HEK293 (cell line): ENCODE results near the gene GALNT2.

Experiments used
- BCL11B ChIP-seq: fragments of 450-650 bp; formaldehyde crosslinking; IDR thresholded peaks from 2 replicates; pipeline ENCODE4 v1.5.1; 2016; ENCODE audit warnings: low read depth, missing biosample characterization, missing genetic modification characterization
- KLF1 ChIP-seq: fragments of 450-650 bp; formaldehyde crosslinking; IDR thresholded peaks from 2 replicates; pipeline ENCODE4 v1.5.1; 2016; ENCODE audit warnings: missing biosample characterization, missing genetic modification characterization
- TRIM28 ChIP-seq: IDR thresholded peaks from 2 replicates; pipeline ENCODE4 v1.6.1; 2011; ENCODE audit warnings: low read length, control low read depth, borderline replicate concordance
- ZEB2 ChIP-seq: fragments of 450-650 bp; formaldehyde crosslinking; IDR thresholded peaks from 2 replicates; pipeline ENCODE4 v1.5.1; 2016; ENCODE audit warnings: missing biosample characterization, missing genetic modification characterization
- ZFP69B ChIP-seq: fragments of 450-650 bp; formaldehyde crosslinking; IDR thresholded peaks from 2 replicates; pipeline ENCODE4 v1.5.1; 2016; ENCODE audit warnings: missing biosample characterization, missing genetic modification characterization
- ZNF114 ChIP-seq: fragments of 450-650 bp; formaldehyde crosslinking; IDR thresholded peaks from 2 replicates; pipeline ENCODE4 v1.5.0; 2017; ENCODE audit warnings: missing biosample characterization, missing genetic modification characterization
- ZNF155 ChIP-seq: fragments of 450-650 bp; formaldehyde crosslinking; IDR thresholded peaks from 2 replicates; pipeline ENCODE4 v1.5.1; 2016; ENCODE audit warnings: missing biosample characterization, missing genetic modification characterization
- ZNF184 ChIP-seq: fragments of 450-650 bp; IDR thresholded peaks from 2 replicates; pipeline ENCODE4 v1.5.1; 2018; ENCODE audit warnings: missing biosample characterization, mild to moderate bottlenecking, missing genetic modification characterization
- ZNF211 ChIP-seq: fragments of 450-650 bp; formaldehyde crosslinking; IDR thresholded peaks from 2 replicates; pipeline ENCODE4 v1.5.1; 2016; ENCODE audit warnings: low read depth, missing biosample characterization, missing genetic modification characterization
- ZNF239 ChIP-seq: fragments of 450-650 bp; formaldehyde crosslinking; IDR thresholded peaks from 2 replicates; pipeline ENCODE4 v1.5.1; 2016; ENCODE audit warnings: missing biosample characterization, missing genetic modification characterization
- ZNF274 ChIP-seq, 2 experiments: fragments of 200-500 bp in 1 of 2; fragments of 450-650 bp in 1 of 2; sonication (Bioruptor generic) in 1 of 2; formaldehyde crosslinking in 1 of 2; IDR thresholded peaks; 2 replicates each; pipeline versions ENCODE4 v1.5.1 to v1.6.1; 2014 to 2016; ENCODE audit warnings: borderline replicate concordance in 1 of 2, inconsistent platforms in 1 of 2, low read length in 1 of 2, missing biosample characterization in 1 of 2, missing genetic modification characterization in 1 of 2
- ZNF292 ChIP-seq: fragments of 450-650 bp; formaldehyde crosslinking; IDR thresholded peaks from 2 replicates; pipeline ENCODE4 v1.5.1; 2016; ENCODE audit warnings: low read depth, missing biosample characterization, missing genetic modification characterization, borderline replicate concordance
- ZNF302 ChIP-seq: fragments of 450-650 bp; formaldehyde crosslinking; IDR thresholded peaks from 2 replicates; pipeline ENCODE4 v1.5.1; 2016; ENCODE audit warnings: missing biosample characterization, missing genetic modification characterization, low read depth
- ZNF366 ChIP-seq: fragments of 450-650 bp; formaldehyde crosslinking; conservative IDR thresholded peaks from 2 replicates; pipeline ENCODE4 v1.5.1; 2016; ENCODE audit warnings: missing biosample characterization, missing genetic modification characterization
- ZNF473 ChIP-seq: fragments of 450-650 bp; formaldehyde crosslinking; IDR thresholded peaks from 2 replicates; pipeline ENCODE4 v1.5.1; 2017; ENCODE audit warnings: missing biosample characterization, missing genetic modification characterization
- ZNF549 ChIP-seq: fragments of 450-650 bp; IDR thresholded peaks from 2 replicates; pipeline ENCODE4 v1.5.1; 2018; ENCODE audit warnings: missing biosample characterization, missing genetic modification characterization, mild to moderate bottlenecking, inconsistent platforms, moderate library complexity
- ZNF585B ChIP-seq: fragments of 450-650 bp; formaldehyde crosslinking; IDR thresholded peaks from 2 replicates; pipeline ENCODE4 v1.5.1; 2016; ENCODE audit warnings: missing biosample characterization, missing genetic modification characterization
- ZNF600 ChIP-seq: fragments of 450-650 bp; formaldehyde crosslinking; IDR thresholded peaks from 2 replicates; pipeline ENCODE4 v1.5.1; 2016; ENCODE audit warnings: missing biosample characterization, missing genetic modification characterization
- ZNF629 ChIP-seq: fragments of 450-650 bp; formaldehyde crosslinking; IDR thresholded peaks from 2 replicates; pipeline ENCODE4 v1.5.1; 2017; ENCODE audit warnings: missing biosample characterization, missing genetic modification characterization
- ZNF654 ChIP-seq: fragments of 450-650 bp; formaldehyde crosslinking; IDR thresholded peaks from 2 replicates; pipeline ENCODE4 v1.5.1; 2016; ENCODE audit warnings: low read depth, missing biosample characterization, missing genetic modification characterization
- ZNF670 ChIP-seq: fragments of 450-650 bp; formaldehyde crosslinking; IDR thresholded peaks from 2 replicates; pipeline ENCODE4 v1.5.1; 2016; ENCODE audit warnings: missing biosample characterization, missing genetic modification characterization, low read depth
- ZNF776 ChIP-seq: fragments of 450-650 bp; formaldehyde crosslinking; IDR thresholded peaks from 2 replicates; pipeline ENCODE4 v1.5.0; 2017; ENCODE audit warnings: missing biosample characterization, missing genetic modification characterization, borderline replicate concordance
- ZNF830 ChIP-seq: fragments of 450-650 bp; IDR thresholded peaks from 2 replicates; pipeline ENCODE4 v1.5.0; 2018; ENCODE audit warnings: missing biosample characterization, missing genetic modification characterization, low read depth, mild to moderate bottlenecking, moderate library complexity
- TF ChIP-seq, protein P1 (sequence below): fragments of 450-650 bp; formaldehyde crosslinking; IDR thresholded peaks from 2 replicates; pipeline ENCODE4 v1.5.1; 2016; ENCODE audit warnings: missing biosample characterization, missing genetic modification characterization
- TF ChIP-seq, protein P2 (sequence below): fragments of 450-650 bp; formaldehyde crosslinking; IDR thresholded peaks from 2 replicates; pipeline ENCODE4 v1.5.1; 2016; ENCODE audit warnings: missing biosample characterization, missing genetic modification characterization
- TF ChIP-seq, protein P3 (sequence below): fragments of 450-650 bp; formaldehyde crosslinking; IDR thresholded peaks from 2 replicates; pipeline ENCODE4 v1.5.1; 2016; ENCODE audit warnings: missing biosample characterization, missing genetic modification characterization
- TF ChIP-seq, protein P4 (sequence below): fragments of 450-650 bp; formaldehyde crosslinking; IDR thresholded peaks from 2 replicates; pipeline ENCODE4 v1.5.1; 2016; ENCODE audit warnings: missing biosample characterization, missing genetic modification characterization
- TF ChIP-seq, protein P5 (sequence below): fragments of 450-650 bp; formaldehyde crosslinking; IDR thresholded peaks from 2 replicates; pipeline ENCODE4 v1.5.1; 2017; ENCODE audit warnings: missing biosample characterization, missing genetic modification characterization
- TF ChIP-seq, protein P6 (sequence below): fragments of 450-650 bp; formaldehyde crosslinking; IDR thresholded peaks from 2 replicates; pipeline ENCODE4 v1.5.1; 2016; ENCODE audit warnings: missing biosample characterization, missing genetic modification characterization
- TF ChIP-seq, protein P7 (sequence below): fragments of 450-650 bp; IDR thresholded peaks from 2 replicates; pipeline ENCODE4 v1.5.1; 2018; ENCODE audit warnings: missing biosample characterization, mild to moderate bottlenecking, missing genetic modification characterization

GALNT2 gene

DNA sequence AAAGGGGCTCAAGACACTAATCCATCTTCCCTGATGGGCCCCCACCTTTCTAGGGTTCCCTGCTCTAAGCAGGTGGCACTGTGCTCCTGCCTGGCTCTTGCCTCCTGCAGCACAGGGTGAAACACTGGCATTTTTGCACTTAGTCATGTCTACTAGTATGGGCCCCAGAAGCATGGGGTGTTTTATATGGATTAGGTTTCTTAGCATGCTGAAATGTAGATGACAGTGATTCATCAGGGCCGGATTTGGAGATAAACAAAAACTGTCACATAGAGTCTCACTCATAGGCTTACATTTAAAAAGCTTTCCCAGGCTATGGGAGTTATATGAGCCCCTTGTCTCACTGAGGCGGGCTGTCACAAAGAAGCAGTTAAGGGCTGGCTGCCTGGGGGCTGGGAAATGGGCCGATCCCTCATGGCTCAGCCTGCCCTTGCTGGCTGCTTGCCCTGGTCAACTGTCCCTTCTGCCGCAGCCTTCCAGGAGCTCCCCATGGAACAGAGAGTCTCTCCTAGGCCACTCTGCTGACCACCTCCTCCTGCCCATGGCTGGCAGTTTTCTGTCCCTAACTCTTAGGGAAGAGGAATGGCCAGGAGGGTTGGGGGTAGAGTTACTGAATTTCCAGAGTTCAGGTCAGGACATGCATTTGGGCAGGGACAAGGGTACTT lies 6.5 kb downstream of the GALNT2 start (continued):
- TF ChIP-seq, protein P1, sequence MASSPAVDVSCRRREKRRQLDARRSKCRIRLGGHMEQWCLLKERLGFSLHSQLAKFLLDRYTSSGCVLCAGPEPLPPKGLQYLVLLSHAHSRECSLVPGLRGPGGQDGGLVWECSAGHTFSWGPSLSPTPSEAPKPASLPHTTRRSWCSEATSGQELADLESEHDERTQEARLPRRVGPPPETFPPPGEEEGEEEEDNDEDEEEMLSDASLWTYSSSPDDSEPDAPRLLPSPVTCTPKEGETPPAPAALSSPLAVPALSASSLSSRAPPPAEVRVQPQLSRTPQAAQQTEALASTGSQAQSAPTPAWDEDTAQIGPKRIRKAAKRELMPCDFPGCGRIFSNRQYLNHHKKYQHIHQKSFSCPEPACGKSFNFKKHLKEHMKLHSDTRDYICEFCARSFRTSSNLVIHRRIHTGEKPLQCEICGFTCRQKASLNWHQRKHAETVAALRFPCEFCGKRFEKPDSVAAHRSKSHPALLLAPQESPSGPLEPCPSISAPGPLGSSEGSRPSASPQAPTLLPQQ (tag by site-specific recombination), result peak; percentile 97
- peak; percentile 57 for TF ChIP-seq ZNF629 (tag by site-specific recombination)
- TF ChIP-seq ZNF830 (tag by site-specific recombination), result no peak
- no peak for TF ChIP-seq ZNF302 (tag by site-specific recombination)
- no peak for TF ChIP-seq ZNF114 (tag by site-specific recombination)
- TF ChIP-seq ZNF549 (tag by site-specific recombination), result no peak
- no peak for TF ChIP-seq BCL11B
- no peak for TF ChIP-seq TRIM28
- TF ChIP-seq ZNF585B (tag by site-specific recombination), result no peak
- peak; percentile 76 for TF ChIP-seq ZNF600 (tag by site-specific recombination)
- TF ChIP-seq ZNF670 (tag by site-specific recombination), result no peak
- TF ChIP-seq ZFP69B (tag by site-specific recombination), result peak; percentile 95
- no peak for TF ChIP-seq KLF1 (tag by site-specific recombination)
- TF ChIP-seq ZNF366, result no peak
- no peak for TF ChIP-seq ZNF274 (IDR thresholded peaks at IDR 0.05; ENCODE audit: low read length)
- TF ChIP-seq ZNF274 (tag by site-specific recombination; IDR thresholded peaks at IDR 0.05; ENCODE audit: borderline replicate concordance), result no peak
- TF ChIP-seq ZNF239, result no peak
- TF ChIP-seq, protein P2, sequence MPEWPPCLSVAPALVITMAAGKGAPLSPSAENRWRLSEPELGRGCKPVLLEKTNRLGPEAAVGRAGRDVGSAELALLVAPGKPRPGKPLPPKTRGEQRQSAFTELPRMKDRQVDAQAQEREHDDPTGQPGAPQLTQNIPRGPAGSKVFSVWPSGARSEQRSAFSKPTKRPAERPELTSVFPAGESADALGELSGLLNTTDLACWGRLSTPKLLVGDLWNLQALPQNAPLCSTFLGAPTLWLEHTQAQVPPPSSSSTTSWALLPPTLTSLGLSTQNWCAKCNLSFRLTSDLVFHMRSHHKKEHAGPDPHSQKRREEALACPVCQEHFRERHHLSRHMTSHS, result no peak
- no peak for TF ChIP-seq ZNF155 (tag by site-specific recombination)
- TF ChIP-seq, protein P3, sequence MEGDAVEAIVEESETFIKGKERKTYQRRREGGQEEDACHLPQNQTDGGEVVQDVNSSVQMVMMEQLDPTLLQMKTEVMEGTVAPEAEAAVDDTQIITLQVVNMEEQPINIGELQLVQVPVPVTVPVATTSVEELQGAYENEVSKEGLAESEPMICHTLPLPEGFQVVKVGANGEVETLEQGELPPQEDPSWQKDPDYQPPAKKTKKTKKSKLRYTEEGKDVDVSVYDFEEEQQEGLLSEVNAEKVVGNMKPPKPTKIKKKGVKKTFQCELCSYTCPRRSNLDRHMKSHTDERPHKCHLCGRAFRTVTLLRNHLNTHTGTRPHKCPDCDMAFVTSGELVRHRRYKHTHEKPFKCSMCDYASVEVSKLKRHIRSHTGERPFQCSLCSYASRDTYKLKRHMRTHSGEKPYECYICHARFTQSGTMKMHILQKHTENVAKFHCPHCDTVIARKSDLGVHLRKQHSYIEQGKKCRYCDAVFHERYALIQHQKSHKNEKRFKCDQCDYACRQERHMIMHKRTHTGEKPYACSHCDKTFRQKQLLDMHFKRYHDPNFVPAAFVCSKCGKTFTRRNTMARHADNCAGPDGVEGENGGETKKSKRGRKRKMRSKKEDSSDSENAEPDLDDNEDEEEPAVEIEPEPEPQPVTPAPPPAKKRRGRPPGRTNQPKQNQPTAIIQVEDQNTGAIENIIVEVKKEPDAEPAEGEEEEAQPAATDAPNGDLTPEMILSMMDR (tag by site-specific recombination), result no peak
- TF ChIP-seq ZNF292, result no peak
- no peak for TF ChIP-seq ZNF776 (tag by site-specific recombination)
- TF ChIP-seq ZNF184, result no peak
- TF ChIP-seq, protein P4, sequence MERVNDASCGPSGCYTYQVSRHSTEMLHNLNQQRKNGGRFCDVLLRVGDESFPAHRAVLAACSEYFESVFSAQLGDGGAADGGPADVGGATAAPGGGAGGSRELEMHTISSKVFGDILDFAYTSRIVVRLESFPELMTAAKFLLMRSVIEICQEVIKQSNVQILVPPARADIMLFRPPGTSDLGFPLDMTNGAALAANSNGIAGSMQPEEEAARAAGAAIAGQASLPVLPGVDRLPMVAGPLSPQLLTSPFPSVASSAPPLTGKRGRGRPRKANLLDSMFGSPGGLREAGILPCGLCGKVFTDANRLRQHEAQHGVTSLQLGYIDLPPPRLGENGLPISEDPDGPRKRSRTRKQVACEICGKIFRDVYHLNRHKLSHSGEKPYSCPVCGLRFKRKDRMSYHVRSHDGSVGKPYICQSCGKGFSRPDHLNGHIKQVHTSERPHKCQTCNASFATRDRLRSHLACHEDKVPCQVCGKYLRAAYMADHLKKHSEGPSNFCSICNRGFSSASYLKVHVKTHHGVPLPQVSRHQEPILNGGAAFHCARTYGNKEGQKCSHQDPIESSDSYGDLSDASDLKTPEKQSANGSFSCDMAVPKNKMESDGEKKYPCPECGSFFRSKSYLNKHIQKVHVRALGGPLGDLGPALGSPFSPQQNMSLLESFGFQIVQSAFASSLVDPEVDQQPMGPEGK, result peak; percentile 55
- TF ChIP-seq, protein P5, sequence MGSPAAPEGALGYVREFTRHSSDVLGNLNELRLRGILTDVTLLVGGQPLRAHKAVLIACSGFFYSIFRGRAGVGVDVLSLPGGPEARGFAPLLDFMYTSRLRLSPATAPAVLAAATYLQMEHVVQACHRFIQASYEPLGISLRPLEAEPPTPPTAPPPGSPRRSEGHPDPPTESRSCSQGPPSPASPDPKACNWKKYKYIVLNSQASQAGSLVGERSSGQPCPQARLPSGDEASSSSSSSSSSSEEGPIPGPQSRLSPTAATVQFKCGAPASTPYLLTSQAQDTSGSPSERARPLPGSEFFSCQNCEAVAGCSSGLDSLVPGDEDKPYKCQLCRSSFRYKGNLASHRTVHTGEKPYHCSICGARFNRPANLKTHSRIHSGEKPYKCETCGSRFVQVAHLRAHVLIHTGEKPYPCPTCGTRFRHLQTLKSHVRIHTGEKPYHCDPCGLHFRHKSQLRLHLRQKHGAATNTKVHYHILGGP (tag by site-specific recombination), result no peak
- TF ChIP-seq, protein P6, sequence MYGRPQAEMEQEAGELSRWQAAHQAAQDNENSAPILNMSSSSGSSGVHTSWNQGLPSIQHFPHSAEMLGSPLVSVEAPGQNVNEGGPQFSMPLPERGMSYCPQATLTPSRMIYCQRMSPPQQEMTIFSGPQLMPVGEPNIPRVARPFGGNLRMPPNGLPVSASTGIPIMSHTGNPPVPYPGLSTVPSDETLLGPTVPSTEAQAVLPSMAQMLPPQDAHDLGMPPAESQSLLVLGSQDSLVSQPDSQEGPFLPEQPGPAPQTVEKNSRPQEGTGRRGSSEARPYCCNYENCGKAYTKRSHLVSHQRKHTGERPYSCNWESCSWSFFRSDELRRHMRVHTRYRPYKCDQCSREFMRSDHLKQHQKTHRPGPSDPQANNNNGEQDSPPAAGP, result peak; percentile 56; the same call in 1 of the 2 replicates
- TF ChIP-seq ZNF211, result no peak
- no peak for TF ChIP-seq ZNF654 (tag by site-specific recombination)
- TF ChIP-seq ZNF473 (tag by site-specific recombination), result no peak
- peak; percentile 89; the same call in 1 of the 2 replicates for TF ChIP-seq ZEB2
- TF ChIP-seq, protein P7, sequence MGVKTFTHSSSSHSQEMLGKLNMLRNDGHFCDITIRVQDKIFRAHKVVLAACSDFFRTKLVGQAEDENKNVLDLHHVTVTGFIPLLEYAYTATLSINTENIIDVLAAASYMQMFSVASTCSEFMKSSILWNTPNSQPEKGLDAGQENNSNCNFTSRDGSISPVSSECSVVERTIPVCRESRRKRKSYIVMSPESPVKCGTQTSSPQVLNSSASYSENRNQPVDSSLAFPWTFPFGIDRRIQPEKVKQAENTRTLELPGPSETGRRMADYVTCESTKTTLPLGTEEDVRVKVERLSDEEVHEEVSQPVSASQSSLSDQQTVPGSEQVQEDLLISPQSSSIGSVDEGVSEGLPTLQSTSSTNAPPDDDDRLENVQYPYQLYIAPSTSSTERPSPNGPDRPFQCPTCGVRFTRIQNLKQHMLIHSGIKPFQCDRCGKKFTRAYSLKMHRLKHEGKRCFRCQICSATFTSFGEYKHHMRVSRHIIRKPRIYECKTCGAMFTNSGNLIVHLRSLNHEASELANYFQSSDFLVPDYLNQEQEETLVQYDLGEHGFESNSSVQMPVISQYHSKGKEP (tag by site-specific recombination), result 0 out of 2 replicates have a peak, but pooled peaks have one; percentile 40
